ENCODE results near the gene PADI3. TPM values are rescaled to one million over a fixed set of nuclear protein-coding genes. Genes with fewer than 3 reads are reported as not detected.

PADI3 gene
- total and polyA plus RNA-seq, 2 of the 4 experiments (the other 2 are of a cell fraction), result not detected

DNA sequence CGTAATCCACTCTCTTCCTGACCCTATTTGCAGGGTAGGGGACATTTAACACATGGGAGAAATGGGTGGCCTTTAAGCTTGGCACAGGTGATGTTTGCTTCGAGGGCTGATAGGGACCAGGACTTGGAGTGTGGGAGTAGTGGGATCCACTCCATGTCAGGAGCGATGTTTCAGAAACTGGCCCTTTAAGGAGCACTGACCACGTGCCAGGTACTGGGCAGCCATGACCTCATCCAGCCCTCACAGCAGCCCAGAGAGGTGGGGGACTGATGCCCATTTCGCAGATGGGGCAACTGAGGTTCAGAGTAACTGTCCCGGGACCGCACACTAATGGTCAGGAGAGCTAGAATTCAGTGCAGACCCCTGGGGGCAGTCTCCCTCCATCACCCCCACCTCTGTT lies 11.4 kb downstream of the PADI3 start:
- H3K9ac ChIP-seq (ENCODE audit: low read depth, low read length), result no peak overlapping the region
- no peak overlapping the region for H4K5ac ChIP-seq (ENCODE audit: low read depth, low read length)
- H2BK5ac ChIP-seq (ENCODE audit: low read depth, low read length, poor library complexity, severe bottlenecking), result no peak overlapping the region
- H4K8ac ChIP-seq (ENCODE audit: low read depth in 2 of 2, low read length in 2 of 2), result no peak overlapping the region
- in situ Hi-C loops (cut with MboI; ENCODE audit: low sequenced_read_pairs) (no loop called here), intact Hi-C loops (cut with micrococcal nuclease) (no loop called here), dilution Hi-C loops (cut with HindIII; ENCODE audit: low sequenced_read_pairs, unreplicated experiment) (no loop called here)
- H3K18ac ChIP-seq (ENCODE audit: low read depth, low read length), result no peak overlapping the region
- H3K56ac ChIP-seq (ENCODE audit: extremely low read depth, insufficient read depth, low read length), result no peak overlapping the region
- H3K4me1 ChIP-seq (ENCODE audit: control insufficient read depth, insufficient read depth, low read length), result peaks cover 7% of the 10 kb centered on the region
- DNase-seq, result no peak
- TF ChIP-seq RAD21 (IDR thresholded peaks at IDR 0.05; ENCODE audit: low read length), result no peak
- TF ChIP-seq, protein P1, sequence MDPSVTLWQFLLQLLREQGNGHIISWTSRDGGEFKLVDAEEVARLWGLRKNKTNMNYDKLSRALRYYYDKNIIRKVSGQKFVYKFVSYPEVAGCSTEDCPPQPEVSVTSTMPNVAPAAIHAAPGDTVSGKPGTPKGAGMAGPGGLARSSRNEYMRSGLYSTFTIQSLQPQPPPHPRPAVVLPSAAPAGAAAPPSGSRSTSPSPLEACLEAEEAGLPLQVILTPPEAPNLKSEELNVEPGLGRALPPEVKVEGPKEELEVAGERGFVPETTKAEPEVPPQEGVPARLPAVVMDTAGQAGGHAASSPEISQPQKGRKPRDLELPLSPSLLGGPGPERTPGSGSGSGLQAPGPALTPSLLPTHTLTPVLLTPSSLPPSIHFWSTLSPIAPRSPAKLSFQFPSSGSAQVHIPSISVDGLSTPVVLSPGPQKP (IDR thresholded peaks at IDR 0.05; ENCODE audit: borderline replicate concordance, low read depth, low read length), result no peak
- TF ChIP-seq, protein P2, sequence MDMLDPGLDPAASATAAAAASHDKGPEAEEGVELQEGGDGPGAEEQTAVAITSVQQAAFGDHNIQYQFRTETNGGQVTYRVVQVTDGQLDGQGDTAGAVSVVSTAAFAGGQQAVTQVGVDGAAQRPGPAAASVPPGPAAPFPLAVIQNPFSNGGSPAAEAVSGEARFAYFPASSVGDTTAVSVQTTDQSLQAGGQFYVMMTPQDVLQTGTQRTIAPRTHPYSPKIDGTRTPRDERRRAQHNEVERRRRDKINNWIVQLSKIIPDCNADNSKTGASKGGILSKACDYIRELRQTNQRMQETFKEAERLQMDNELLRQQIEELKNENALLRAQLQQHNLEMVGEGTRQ (IDR thresholded peaks at IDR 0.05; ENCODE audit: low read depth, low read length), result peak; percentile 21; the same call in 1 of the 2 replicates
- peak overlapping the region; percentile 43; the same call in 1 of the 2 replicates for H2AK5ac ChIP-seq (ENCODE audit: low read depth, low read length)
- no peaks in the 10 kb centered on the region; the same call in 1 of the 2 replicates for H3K9me1 ChIP-seq (ENCODE audit: insufficient read depth, low read length)
- peaks cover 4% of the 10 kb centered on the region; the same call in 1 of the 2 replicates for H4K20me1 ChIP-seq (ENCODE audit: insufficient read depth, low read length)
- no peak overlapping the region for H3K4me2 ChIP-seq (ENCODE audit: low read depth, low read length)
- H2AFZ ChIP-seq (replicated peaks; ENCODE audit: low read length, poor library complexity), result peak overlapping the region; percentile 37
- 40% methylated on average over 1 of the region's 7 CpGs; no CpG with 5 or more reads in 1 of the 2 experiments for WGBS, 2 experiments (ENCODE audit: extremely low coverage in 2 of 2, insufficient read length in 1 of 2)
- no peak overlapping the region for H2AK9ac ChIP-seq (replicated peaks; ENCODE audit: low read depth, low read length, poor library complexity)
- H3K27ac ChIP-seq (ENCODE audit: insufficient read depth, low read length), result no peak overlapping the region
- H3K27me3 ChIP-seq (ENCODE audit: control insufficient read depth, insufficient read depth, low read length), result peaks cover 15% of the 10 kb centered on the region
- no peak overlapping the region for H3K4ac ChIP-seq (ENCODE audit: low read depth, low read length)
- H4K91ac ChIP-seq (ENCODE audit: insufficient read depth, low read depth, low read length), result no peak overlapping the region
- H3K14ac ChIP-seq (replicated peaks; ENCODE audit: low read depth, low read length), result no peak overlapping the region
- H2BK120ac ChIP-seq (ENCODE audit: low read depth, low read length), result no peak overlapping the region
- no TSS peak for BruUV-seq (replicated peaks)
- no peak overlapping the region for H3K23ac ChIP-seq (ENCODE audit: low read depth, low read length)
- no peaks in the 10 kb centered on the region; the same call in 1 of the 2 replicates for H3K9me3 ChIP-seq (ENCODE audit: control insufficient read depth, insufficient read depth, low read length)
- CTCF ChIA-PET, result no interaction called here
- H3K79me1 ChIP-seq (ENCODE audit: low read depth in 1 of 2, low read length in 2 of 2), result no peaks in the 10 kb centered on the region
- 0 out of 2 replicates have a peak overlapping the region, but pooled peaks have one; percentile 47 for H2BK20ac ChIP-seq (ENCODE audit: low read depth, low read length)
- no peak for ATAC-seq (ENCODE audit: low read depth)
- POLR2A ChIA-PET (ENCODE audit: unreplicated experiment), result no interaction called here
- no peak overlapping the region for H2BK15ac ChIP-seq (ENCODE audit: low read depth, low read length)
- H3K4me3 ChIP-seq (ENCODE audit: insufficient read depth, low read depth, low read length), result no peak overlapping the region
- no peaks in the 10 kb centered on the region for H3K36me3 ChIP-seq (ENCODE audit: control insufficient read depth, insufficient read depth, low read length)
